Hepatocyte (in vitro differentiated cells): ENCODE measurements around the gene AIFM3. TPM values are rescaled to one million over a fixed set of nuclear protein-coding genes. Genes with fewer than 3 reads are reported as not detected.

Experiments
- DNase-seq: peaks from one replicate; pipeline ENCODE4 v3.0.0-alpha.2; 2016; ENCODE audit warnings: low spot score
- H2AFZ ChIP-seq: fragments of 200-600 bp; sonication (generic); 2 replicates; pipeline ENCODE4 v1.6.0; 2016; ENCODE audit warnings: antibody characterized with exemption, mild to moderate bottlenecking
- H3K27ac ChIP-seq: fragments of 200-600 bp; sonication (generic); 2 replicates; pipeline ENCODE4 v1.5.1; 2016; ENCODE audit warnings: mild to moderate bottlenecking
- H3K27me3 ChIP-seq: fragments of 200-600 bp; sonication (generic); 2 replicates; pipeline ENCODE4 v1.6.1; 2016
- H3K36me3 ChIP-seq: fragments of 200-600 bp; sonication (generic); replicated peaks from 2 replicates; pipeline ENCODE4 v1.5.1; 2016; ENCODE audit warnings: low read depth; ENCODE audit not compliant: insufficient read depth
- H3K4me1 ChIP-seq: fragments of 200-600 bp; sonication (generic); 2 replicates; pipeline ENCODE4 v1.5.1; 2016; ENCODE audit warnings: mild to moderate bottlenecking, moderate library complexity; ENCODE audit not compliant: insufficient read depth
- H3K4me2 ChIP-seq: fragments of 200-600 bp; sonication (generic); 2 replicates; pipeline ENCODE4 v1.6.0; 2016
- H3K4me3 ChIP-seq: fragments of 200-600 bp; sonication (generic); 2 replicates; pipeline ENCODE4 v1.5.1; 2016; ENCODE audit warnings: mild to moderate bottlenecking
- H3K79me2 ChIP-seq: fragments of 200-600 bp; sonication (generic); 2 replicates; pipeline ENCODE4 v1.6.0; 2017; ENCODE audit warnings: mild to moderate bottlenecking
- H3K9me2 ChIP-seq: fragments of 200-600 bp; sonication (generic); replicated peaks from 2 replicates; pipeline ENCODE4 v1.6.0; 2017; ENCODE audit warnings: mild to moderate bottlenecking; ENCODE audit not compliant: insufficient read depth
- H3K9me3 ChIP-seq: fragments of 200-600 bp; sonication (generic); 2 replicates; pipeline ENCODE4 v1.5.1; 2016; ENCODE audit warnings: low read depth, mild to moderate bottlenecking
- H4K20me1 ChIP-seq: fragments of 200-600 bp; sonication (generic); 2 replicates; pipeline ENCODE4 v1.6.0; 2016; ENCODE audit warnings: mild to moderate bottlenecking; ENCODE audit not compliant: insufficient read depth, poor library complexity, severe bottlenecking
- EZH2 ChIP-seq: fragments of 200-600 bp; sonication (generic); IDR thresholded peaks from 2 replicates; pipeline ENCODE4 v1.6.1; 2016; ENCODE audit warnings: antibody characterized with exemption, mild to moderate bottlenecking, borderline replicate concordance
- EZH2phosphoT487 ChIP-seq: fragments of 200-600 bp; sonication (generic); IDR thresholded peaks from one replicate; pipeline ENCODE4 v1.6.1; 2018; ENCODE audit warnings: antibody characterized with exemption, mild to moderate bottlenecking, low read depth, moderate library complexity; ENCODE audit not compliant: unreplicated experiment, severe bottlenecking
- WGBS: methylation state at CpG from one replicate; pipeline ENCODE4 v1.1.6; 2016; ENCODE audit warnings: low lambda C conversion rate; ENCODE audit errors: missing lambda C conversion rate; 5-methylcytosine and 5-hydroxymethylcytosine counted together
- polyA plus RNA-seq: library from polyadenylated mRNA; unstranded; fragments of >200 nt; fragmentation: Nextera tagmentation; extraction: Ambion mirVana; gene quantifications from 2 replicates; pipeline ENCODE4 v1.2.1, GENCODE V29; 2016
- total RNA-seq: library from RNA; depleted of rRNA; stranded (reverse); fragments of >200 nt; gene quantifications from 2 replicates; pipeline ENCODE4 v1.2.3, GENCODE V29; 2014
- TF ChIP-seq, protein P1 (sequence below): fragments of 200-600 bp; sonication (generic); IDR thresholded peaks from 2 replicates; pipeline ENCODE4 v1.5.1; 2016; ENCODE audit warnings: antibody characterized with exemption, mild to moderate bottlenecking; ENCODE audit not compliant: poor library complexity

The AIFM3 gene
- total and polyA plus RNA-seq, 2 experiments from 2014 or later: 1.7 to 3.1 TPM

DNA sequence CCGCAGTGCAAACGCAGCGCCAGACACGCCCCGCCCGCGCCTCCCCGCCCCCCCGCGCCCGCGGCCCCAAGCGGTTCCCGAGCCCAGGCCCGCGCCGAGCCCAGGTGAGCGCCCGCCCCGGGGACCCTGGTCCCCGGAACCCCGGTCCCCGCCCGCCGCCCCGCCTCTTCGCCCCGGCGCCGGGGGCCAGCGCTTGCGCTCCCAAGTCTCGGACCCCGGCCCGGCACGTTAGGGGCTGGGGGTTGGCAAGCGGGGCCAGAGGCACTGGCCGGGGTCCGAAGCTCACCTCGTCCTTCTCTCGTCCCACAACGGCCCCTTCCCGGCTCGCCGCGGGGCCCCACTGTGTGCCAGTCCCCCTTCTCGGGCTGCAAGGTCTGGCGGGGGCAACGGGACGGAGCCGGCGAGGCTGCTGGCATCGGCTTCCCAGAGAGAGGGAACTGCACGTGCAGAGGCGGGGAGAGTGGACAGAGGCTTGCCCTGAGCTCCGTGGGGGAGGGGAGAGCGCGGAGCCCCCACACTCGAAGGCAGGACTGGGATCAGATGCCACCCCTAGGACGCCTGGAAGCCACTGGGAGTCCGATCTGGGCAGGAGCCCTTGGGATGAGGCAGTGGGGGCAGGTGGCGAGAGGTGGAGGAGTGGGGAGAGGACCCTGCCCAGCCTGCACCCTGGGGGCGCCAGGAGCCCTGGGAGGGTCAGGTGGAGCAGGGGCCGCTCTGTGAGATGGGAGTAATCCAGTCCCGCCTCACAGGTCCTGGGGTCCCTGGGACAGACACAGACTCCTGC, 1.8 kb upstream of the AIFM3 start:
- Histone ChIP-seq H3K36me3 (no peaks in the 10 kb centered on the region), H3K4me2 (peak overlapping the region; percentile 97), H3K4me1 (no peaks in the 10 kb centered on the region), H3K79me2 (no peaks in the 10 kb centered on the region), H2AFZ (no peak overlapping the region), H3K4me3 (no peak overlapping the region), H4K20me1 (no peaks in the 10 kb centered on the region), H3K27me3 (peaks cover 9% of the 10 kb centered on the region), H3K9me3 (no peaks in the 10 kb centered on the region), H3K27ac (no peak overlapping the region), H3K9me2 (no peaks in the 10 kb centered on the region)
- WGBS: 20% methylated on average over 34 of the region's 65 CpGs
- TF ChIP-seq EZH2phosphoT487: no peak
- no peak for TF ChIP-seq EZH2
- TF ChIP-seq, protein P1, sequence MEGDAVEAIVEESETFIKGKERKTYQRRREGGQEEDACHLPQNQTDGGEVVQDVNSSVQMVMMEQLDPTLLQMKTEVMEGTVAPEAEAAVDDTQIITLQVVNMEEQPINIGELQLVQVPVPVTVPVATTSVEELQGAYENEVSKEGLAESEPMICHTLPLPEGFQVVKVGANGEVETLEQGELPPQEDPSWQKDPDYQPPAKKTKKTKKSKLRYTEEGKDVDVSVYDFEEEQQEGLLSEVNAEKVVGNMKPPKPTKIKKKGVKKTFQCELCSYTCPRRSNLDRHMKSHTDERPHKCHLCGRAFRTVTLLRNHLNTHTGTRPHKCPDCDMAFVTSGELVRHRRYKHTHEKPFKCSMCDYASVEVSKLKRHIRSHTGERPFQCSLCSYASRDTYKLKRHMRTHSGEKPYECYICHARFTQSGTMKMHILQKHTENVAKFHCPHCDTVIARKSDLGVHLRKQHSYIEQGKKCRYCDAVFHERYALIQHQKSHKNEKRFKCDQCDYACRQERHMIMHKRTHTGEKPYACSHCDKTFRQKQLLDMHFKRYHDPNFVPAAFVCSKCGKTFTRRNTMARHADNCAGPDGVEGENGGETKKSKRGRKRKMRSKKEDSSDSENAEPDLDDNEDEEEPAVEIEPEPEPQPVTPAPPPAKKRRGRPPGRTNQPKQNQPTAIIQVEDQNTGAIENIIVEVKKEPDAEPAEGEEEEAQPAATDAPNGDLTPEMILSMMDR: no peak
- DNase-seq: no peak

DNA sequence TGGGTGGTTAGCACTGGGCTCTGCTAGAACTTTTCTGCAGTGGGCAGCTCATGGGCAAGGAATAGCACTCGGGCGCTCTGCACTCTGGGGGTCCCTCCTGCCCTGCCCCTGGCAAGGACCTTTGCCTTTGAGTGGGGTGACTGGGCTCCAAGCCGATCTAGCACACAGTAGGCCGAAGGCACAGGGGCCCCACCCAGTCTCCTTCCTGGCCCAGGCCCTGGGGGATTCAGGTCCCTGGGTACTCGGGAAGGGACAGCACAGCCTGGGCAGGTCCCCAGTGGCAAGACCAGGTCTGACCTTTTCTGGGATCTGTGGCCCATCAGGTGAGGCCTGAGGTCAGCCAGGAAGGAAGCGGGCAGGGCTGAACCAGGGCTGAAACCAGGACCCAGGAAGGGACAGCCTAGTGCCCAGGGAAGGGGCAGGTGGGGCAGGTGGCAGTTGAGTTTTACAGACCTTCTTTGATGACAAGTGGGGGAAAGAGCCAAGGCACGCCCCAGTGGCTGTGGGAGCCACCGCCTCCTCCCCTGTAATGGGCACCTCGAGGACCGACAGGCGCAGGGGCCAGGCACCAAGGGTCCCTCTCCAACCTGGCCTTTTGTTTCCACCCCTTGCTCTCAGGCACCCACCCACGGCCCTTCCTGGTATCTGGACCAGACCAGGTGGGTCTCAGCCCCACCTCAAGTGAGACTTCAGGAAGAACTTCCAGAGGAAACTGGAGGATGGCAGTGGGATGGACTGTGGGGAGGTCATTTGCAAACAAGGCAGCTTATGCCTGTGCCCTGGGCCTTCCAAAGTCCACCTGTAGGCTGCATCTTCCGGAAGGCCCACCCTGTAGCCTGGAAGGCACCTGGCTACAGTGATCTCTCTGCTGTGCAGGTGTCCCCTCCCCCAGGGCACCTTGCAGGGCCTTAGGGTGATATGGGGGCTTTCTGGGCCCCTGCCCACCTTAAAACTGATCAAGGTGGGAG, 883 bp upstream of the AIFM3 start:
- H3K27ac ChIP-seq: no peak overlapping the region
- H3K4me1 ChIP-seq: no peaks in the 10 kb centered on the region
- H3K4me3 ChIP-seq: no peak overlapping the region
- WGBS: 93% methylated on average over 12 of the region's 13 CpGs
- H4K20me1 ChIP-seq: no peaks in the 10 kb centered on the region
- TF ChIP-seq EZH2 (no peak), EZH2phosphoT487 (no peak)
- TF ChIP-seq, protein P1: no peak
- no peaks in the 10 kb centered on the region for H3K9me2 ChIP-seq
- no peaks in the 10 kb centered on the region for H3K36me3 ChIP-seq
- no peaks in the 10 kb centered on the region for H3K9me3 ChIP-seq
- no peak for DNase-seq
- H3K4me2 ChIP-seq: no peak overlapping the region
- H2AFZ ChIP-seq: no peak overlapping the region
- H3K79me2 ChIP-seq: no peaks in the 10 kb centered on the region
- H3K27me3 ChIP-seq: peaks cover 9% of the 10 kb centered on the region

DNA sequence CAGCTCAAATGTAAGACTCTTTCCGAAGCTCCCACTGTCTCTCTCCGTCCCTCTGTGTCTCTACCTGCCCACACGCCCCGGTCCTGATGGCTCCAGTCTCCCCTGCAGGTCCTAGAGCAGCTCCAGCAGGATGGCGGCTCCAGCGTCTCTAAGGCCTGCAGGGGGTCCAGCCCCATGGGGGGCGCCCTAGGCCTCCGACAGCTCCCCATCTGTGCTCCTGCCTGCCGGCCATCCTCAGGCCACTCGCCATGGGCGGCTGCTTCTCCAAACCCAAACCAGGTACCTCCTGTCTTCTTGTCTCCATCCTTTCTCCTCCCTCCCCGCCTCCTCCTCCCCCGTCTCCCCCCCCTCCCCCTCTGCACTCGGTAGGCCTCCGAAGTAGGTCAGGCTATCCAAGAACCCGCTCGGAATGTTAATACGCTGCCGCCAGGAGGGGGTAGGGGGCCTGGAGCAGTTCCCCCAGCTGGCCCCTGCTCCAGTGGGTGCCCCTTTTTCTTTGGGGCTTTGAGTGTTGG, 699 bp downstream of the AIFM3 start:
- H3K79me2 ChIP-seq: no peaks in the 10 kb centered on the region
- H3K27me3 ChIP-seq: peaks cover 9% of the 10 kb centered on the region
- H3K27ac ChIP-seq: no peak overlapping the region
- no peak overlapping the region for H2AFZ ChIP-seq
- no peaks in the 10 kb centered on the region for H3K36me3 ChIP-seq
- no peaks in the 10 kb centered on the region for H3K9me2 ChIP-seq
- no peaks in the 10 kb centered on the region for H3K4me1 ChIP-seq
- no peak overlapping the region for H3K4me3 ChIP-seq
- WGBS: 41% methylated on average over 13 of the region's 19 CpGs
- H4K20me1 ChIP-seq: no peaks in the 10 kb centered on the region
- TF ChIP-seq, protein P1: no peak
- no peak overlapping the region for H3K4me2 ChIP-seq
- H3K9me3 ChIP-seq: no peaks in the 10 kb centered on the region
- no peak for DNase-seq
